Stimulated activated CD8-positive, alpha-beta memory T cell treated with anti-CD3 and anti-CD28 coated beads, Interleukin-7, amount 100 ng/mL, for 48 hours (primary cell): ENCODE data around the gene FYN.
"Not testable (repeated sequence)": the region's sequence is repeated elsewhere in the genome, so short reads cannot be mapped to it uniquely, and the experiment has no call there.

Experiments used
- DNase-seq, 2 donors: peaks; one replicate each; pipeline ENCODE4 v3.0.0-alpha.2; 2020; ENCODE audit warnings: low read depth in 1 of 2; ENCODE audit errors: extremely low read depth in 1 of 2

The FYN gene

DNA sequence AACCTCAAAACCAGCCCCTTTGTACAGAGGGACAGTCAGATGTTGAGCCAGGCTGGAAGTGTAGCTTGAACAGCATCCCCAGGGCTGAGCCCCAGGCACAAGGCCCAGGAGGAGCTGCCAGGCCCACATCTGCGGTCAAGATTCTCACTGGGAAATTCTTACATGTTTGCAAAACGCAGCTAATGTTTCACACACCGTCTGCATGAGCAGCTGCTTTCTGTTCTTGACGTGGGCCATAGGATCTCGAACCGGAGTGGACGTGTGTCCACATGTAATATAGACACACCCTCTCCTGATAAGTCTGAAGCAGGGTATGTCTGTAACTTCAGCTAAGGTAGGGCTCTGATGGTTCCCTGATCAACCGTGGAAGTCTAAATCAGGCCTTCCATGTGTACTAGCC lies 226.3 kb downstream of the FYN start:
- DNase-seq, result no peak

DNA sequence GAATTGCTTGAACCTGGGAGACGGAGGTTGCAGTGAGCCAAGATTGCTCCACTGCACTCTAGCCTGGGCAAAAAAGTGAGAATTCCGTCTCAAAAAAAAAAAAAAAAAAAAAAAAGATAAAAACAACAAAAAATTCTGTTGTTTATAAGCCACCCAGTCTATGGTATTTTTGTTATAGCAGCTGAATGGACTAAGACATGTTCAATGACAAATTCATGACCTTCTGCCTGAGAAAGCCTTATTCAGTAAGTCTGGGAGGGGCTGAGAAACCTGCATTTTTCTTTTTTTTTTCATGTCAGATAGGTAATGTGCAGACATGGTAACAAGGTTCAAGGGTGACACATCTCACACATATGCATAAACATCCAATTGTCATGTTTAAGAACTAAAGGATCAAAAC lies 227.2 kb downstream of the FYN start:
- no peak for DNase-seq

DNA sequence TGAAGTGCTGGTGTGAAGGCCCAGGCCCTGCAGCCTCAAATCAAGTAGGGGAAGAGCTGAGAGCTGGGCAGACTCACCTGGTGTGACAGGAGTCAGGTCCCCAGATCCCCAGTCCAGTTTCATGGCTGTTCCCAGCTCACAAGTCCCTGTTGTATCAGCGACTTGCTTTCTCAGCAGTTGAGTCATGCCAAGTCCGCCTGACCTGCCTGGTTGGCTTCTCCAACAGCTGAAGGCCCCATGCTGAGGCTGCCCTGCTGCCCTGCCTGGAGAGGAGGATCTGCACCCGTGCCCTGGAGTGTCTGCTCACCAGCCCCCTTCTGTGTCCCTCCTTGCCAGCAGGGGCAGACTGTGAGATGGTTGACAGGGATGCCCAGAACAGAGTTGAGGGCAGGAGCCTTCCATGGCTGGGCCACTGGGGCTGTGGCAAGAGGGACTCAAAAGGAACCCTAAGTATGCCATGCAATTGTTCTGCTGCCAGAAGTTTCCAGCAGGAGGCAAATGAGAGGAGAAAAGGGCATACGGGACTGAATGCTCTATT lies 228.3 kb downstream of the FYN start:
- DNase-seq, result no peak

DNA sequence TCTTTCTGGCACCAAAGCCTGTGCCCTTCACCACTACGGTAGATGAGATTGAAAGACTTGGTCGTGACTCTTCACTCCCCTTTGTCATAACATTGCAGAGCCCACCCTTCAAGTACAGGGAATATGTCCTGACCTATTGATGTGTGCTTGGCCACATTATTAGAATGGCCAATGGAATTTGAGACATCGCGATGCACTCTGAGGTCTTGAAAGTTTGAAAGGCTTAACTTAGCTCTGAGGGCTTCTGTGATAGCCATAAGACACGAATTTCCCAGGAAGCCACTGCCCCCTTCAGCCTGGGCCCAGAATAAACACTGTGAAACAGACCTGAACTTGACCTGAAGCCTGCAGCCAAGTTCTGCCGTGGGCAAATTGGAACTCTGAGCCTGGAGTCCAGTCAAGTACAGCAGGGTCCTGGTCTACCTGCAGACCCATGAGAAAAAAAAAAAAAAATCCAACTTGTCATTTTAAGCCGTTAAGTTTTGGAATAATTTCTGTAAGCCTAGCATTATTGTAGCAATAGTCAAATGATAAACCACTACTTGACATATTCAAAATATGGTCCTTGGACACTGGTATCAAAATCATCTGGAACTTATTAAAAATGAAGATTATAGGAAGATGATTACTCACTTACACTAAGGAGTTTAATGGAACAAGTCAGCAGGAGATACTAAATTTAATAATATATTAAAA lies 230.6 kb downstream of the FYN start:
- peak in 1 of 2 donors; percentile 8 for DNase-seq

DNA sequence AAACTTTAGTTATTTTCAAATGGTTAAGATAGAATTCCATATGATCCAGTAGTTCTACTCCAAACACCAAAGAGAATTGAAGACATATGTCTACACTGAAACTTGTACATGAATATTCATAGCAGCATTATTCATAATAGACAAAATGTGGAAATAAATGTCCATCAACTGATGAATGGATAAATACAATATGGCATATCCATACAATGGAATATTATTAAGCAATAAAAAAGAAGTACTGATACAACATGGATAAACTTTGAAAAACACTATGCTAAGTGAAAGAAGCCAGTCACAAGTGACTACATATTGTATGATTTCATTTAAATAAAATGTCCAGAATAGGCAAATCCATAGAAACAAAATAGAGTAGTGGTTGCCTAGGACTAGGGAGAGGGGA lies 234.0 kb downstream of the FYN start:
- DNase-seq, result no peak

DNA sequence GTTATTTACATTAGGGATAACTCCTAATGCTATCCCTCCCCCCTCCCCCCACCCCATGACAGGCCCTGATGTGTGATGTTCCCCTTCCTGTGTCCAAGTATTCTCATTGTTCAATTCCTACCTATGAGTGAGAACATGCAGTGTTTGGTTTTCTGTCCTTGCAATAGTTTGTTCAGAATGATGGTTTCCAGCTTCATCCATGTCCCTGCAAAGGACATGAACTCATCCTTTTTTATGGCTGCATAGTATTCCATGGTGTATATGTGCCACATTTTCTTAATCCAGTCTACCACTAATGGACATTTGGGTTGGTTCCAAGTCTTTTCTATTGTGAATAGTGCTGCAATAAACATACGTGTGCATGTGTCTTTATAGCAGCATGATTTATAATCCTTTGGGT lies 238.3 kb downstream of the FYN start:
- not testable (repeated sequence) for DNase-seq

DNA sequence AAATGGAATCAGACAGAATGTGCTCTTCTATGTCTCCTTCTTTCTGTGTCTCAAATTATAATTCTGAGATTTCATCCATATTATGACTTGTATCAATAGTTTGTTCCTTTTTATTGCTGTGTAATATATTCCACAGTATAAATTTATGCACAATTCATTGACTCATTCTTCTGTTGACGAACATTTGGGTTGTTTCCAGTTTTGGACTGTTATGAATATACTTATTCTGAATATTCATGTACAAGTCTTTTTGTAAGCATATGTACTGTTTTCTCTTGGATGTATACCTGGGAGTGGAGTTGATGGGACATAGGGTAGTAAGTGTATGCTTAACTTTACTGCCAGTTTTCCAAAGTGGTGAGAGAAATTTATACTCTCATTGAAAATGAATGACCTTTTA lies 239.4 kb downstream of the FYN start:
- no peak for DNase-seq

DNA sequence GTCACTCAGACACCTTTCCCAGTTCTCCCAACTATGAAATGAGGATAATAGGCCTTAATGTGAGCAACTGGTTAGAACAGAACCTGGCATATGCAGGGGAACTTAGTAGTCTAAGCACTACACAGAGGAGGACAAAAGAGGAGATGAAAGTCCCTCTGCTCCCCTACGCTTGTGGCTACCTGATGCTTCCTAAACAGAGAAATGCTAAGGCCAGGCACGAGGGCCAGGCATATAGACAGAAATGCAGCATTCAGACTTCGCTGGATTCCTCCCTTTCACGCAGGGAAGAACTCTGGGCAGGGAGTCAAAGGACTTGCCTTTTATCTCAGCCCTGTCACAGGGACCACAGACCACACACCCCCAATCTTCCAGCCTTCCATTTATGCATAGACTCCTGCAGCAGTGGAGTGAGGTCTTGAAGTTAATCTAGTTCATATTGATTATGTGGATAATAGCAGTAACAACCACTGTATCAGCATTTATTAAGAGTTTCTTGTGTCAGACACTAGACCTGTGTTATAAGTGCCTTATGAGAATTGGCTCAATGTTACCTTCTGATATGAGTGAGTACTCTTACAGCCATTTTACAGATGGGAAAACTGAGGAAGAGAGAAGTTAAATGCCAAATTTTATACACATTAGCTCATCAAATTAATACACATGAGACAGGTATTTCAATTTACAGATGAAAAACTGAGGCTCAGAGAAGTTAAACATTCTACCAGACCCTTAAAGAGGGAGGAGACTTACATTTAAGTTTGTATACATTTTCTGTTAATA lies 240.6 kb downstream of the FYN start:
- DNase-seq, result no peak

DNA sequence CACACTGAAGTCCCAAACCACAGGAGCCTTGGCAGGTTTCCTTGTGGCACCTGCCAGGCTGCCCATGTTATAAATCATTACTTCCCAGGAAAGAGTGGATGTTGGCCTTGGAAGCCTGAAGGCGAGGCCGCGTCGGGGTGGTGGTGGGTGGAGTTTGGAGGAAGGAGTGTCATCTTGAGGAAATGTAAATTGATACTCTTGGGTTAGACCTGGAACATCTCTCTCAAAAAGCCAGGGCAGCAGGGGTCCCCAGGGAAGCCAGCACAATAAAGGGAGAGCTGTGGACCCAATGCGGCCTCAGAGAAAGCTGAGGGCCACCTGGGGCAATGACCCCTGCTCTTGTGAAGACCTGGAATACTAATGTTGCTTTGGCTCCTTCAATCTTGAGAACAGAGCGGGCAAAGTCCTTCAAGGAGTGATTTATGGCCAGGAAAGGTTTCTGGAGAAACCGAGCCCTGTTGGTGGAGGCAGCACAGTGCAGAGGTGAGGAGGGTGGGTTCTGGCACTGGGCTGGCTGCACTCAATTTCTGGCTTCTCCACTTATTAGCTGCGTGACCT lies 241.3 kb downstream of the FYN start:
- no peak for DNase-seq

DNA sequence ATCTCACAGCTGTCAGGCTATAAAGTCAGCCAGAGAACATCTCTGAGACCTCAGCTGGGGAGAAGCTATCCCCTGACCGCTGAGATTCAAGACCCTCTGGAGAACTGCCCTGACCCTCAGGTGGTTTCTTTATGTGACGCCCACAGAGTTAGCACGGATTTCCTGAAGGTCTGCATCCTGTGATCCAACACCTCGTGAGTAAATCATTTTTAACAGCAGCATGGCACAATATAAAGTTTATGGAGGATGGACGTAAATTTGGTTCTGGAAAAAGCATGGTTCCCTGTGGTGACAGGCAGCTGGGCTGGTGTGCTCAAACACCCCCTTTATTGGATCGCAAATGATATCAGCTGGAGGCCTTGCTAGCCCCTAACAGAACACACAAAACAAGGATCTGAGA lies 242.2 kb downstream of the FYN start:
- no peak for DNase-seq

DNA sequence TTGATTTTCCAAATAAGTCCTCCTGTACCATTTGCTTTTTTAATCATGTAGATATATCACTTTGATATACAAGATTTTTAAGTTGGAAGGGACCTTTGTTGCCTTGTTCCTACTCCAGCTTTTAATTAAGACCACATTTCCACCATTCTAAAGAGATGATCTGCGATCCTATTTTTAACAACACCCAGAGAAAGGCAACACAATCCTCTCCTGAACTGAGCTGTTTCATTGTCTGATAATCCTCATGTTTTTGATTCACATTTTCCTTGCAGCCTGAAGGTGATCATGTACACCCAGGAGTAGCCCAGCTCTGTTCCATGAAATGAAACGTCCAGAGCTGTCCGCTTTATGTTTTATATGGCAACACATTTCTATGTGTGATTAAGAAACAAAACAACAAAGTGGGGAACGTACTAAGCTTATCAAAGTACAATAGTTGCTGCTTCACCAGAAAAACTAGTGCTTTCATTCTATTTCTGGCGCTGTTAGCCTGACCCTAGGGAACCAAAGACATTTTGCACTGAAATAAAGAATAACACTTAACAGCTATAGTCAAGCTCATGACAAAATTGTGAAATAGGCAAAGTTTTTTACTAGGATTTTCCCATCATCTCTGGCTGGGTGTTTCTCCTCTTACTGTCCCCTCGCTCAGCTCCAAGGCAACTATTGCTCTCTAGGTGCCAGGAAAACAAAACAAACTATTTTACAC lies 245.0 kb downstream of the FYN start:
- DNase-seq, result no peak

DNA sequence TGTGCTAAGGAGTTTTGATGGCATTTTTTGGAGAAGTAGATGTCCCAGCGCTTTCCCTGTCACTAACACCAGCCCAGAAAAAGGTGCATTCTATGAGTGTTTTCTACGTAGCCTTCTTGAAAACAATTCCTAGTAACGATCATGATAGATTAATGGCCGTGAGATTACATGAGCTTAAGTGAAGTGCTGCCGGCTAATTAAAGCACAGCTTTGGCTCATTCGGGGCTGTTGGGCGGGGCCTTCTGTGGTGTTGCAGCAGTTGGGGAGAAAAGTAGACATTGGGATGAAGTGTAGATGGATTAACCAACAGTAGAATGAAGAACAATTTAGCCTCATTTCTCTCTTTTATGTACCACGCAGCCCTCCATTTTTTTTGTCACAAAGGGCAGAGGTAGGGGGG lies 246.8 kb downstream of the FYN start:
- no peak for DNase-seq

DNA sequence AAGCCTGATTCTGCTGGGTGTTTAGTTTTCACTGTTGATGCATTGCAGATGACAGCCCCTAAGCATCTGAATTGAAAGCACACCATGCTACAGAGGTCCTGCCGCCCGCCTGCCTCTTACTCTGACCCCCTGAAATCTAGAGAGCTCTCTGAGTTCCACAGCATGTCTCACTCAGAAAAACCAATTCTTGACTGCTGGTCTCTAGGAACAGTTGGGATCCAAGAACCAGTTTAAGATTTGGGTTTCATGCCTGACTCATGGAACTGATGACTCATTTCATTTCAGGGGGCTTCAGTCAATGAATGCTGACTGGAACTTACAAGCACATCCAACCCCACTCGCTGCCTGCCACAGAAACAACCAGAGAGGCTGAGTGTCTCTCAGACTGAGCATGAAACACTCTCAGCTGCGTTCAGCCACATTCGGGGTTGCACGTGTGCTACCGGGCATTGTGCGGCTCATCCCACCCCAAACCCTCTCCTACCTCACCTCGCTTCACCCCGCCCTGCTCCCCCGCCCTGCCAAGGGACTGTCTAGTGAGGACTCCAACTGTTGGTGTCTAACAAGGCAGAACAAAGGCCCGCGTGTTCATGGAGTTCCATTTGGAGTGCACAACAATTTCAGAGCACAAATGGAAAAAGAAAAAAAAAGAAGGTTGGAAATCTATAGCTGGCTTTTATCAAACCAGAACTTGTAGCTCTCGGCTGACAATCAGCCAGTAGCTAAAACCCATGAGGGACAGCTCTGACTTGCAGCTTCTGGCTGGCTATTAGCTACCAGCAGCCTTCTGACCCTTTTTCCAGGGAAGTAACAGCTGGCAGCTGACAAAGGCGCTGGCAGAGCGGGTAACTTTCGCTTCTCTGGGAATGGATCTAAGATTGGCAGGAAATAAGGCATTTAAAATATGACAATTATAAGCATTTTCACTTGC lies 247.5 kb downstream of the FYN start:
- DNase-seq, result peak in 1 of 2 donors; percentile 34

DNA sequence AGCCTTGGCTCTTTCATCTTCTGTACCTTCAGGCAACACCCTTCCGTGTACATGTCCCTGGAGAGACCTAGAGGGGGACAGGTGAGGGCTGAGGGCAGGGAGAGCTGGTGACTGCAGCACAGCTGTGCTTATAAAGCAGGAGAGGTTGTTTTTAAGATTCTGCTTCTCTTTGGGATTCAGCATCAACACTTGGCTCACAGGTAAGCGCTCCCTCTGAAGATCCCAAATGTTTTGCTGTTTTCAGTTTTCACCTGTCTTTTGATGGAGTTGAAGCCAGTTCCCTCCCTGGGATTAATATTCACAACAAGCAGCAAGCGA lies 248.2 kb downstream of the FYN start:
- DNase-seq, result no peak

DNA sequence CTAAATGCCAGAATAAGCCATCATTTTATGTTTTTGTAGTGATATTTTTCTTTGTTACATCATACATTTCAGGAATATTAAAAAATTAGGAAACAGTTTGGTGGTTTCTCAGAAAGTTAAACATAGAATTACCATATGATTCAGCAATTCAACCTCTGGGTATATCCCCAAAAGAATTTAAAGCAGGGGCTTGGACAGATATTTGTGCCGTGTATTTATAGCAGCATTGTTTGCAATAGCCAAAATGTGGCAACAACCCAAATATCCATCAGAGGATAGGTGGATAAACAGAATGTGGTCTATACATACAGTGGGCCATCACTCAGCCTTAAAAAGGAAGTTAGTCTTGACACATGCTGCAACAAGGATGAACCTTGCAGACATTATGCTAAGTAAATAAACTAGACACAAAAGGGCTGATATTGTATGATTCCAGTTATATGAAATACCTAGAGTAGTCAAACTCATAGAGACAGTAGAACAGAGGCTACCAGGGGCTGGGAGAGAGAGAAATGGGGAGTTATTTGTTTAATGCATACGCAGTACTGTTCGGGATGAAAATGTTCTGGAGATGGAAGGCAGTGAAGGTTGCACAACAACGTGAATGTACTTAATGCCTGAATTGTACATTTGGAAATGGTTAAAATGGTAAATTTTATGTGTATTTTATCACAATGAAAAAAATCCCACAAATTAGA lies 248.7 kb downstream of the FYN start:
- no peak for DNase-seq

DNA sequence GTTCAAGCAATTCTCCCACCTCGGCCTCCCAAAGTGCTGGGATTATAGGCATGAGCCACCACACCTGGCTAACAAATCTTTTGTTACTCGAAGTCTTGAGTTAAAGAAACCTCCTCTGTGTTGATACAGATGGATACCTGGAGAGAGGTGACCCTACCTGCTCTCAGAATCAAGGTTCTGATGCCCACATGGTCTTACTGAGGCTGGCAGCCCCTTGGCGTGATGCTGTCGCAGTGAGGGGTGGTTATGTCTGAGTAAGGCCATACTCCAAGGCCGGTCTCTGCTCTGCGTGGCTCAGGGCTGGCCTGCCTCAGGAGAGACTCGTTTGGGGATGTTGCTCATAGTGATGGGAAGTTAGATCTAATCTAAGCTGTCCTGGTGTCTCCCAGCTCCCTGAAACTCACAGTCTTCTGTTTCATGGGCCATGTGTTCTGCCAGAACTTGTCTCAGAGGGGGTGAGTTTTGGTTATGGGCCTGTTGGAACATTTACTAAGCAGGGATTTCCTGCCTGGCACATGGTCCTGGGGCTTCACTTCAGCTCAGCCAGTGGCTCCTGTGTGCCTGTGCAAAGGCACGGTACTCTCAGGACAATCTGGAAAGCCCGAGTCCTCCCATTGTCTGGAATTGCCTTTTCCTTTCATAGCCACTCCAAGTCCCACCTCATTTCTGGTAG lies 250.1 kb downstream of the FYN start:
- no peak for DNase-seq

DNA sequence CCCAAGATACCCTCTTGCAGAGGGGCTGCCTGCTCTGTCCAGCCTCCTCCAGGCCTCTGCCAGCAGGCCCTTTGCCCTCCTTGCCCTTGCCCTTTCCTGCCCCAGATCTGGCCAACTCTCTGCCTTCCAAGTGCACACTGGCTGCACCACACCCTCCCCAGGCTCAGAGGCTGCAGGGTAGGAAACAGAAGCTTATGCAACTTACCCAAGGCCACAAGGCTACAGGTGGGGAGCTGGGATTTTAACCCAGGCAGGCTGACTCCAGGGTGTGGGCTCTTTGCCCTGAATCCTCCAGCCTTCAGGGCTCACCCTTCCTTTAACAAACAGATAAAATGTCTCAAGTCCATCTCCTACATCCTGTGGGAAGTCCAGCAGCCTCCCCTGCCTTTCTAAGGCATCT lies 253.1 kb downstream of the FYN start:
- no peak for DNase-seq

DNA sequence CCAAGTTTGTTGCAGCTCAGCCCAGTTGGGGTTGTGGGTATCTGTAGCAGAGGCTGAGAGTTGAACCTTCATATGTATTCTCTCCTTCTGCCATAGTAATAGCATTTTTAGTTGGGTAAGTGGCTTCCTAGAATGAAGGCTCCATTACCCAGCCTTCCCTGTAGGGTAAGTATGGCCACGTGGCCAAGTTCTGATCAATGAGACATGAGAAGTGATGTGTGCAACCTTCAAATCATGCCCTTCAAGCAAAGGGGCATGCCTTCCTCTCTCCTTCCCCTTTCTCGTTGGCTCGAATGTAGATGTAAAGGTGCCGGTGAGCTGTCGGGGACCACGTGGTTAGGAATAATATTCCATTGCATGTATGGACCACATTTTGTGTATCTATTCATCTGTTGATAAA lies 254.8 kb downstream of the FYN start:
- no peak for DNase-seq

DNA sequence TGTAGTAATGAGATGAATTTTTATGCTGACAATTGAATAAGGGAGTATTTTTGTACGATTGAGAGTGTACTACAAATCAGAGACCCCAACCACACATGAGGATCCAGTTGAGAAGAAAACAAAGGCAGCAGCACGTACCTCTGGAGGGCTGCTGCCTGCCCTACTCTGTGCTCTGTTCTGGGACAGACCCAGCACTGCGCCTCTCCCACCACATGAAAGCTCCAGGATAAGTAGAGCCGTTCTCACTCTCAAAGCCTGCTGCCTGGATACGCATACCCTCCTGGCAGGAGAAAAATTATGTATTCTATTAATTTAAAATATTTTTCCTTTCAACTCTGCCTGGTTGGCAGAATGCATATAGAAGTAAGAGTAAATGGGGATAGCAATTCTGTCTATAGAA lies 256.1 kb downstream of the FYN start:
- DNase-seq, result no peak
